Measurements from ENCODE around the gene GPR39.
"Not testable (repeated sequence)": the region's sequence is repeated elsewhere in the genome, so short reads cannot be mapped to it uniquely, and the experiment has no call there.

The GPR39 gene

GRCh38 chr2:132416723-132417395 is at the start of gene GPR39:
Gene GPR39, plus strand, starts transcription at chr2:132416805.
- no peak for DNase-seq (ENCODE audit: low read depth in 4 of 4, low spot score in 1 of 4)

- no peak for DNase-seq (ENCODE audit: low read depth in 4 of 4, low spot score in 1 of 4)
Observed at GRCh38 chr2:132368191-132368590, 48.4 kb upstream of the GPR39 start.

GRCh38 chr2:132372276-132372675 is 44.3 kb upstream of the GPR39 start:
- DNase-seq (ENCODE audit: low read depth in 4 of 4, low spot score in 1 of 4), result no peak

- DNase-seq (ENCODE audit: low read depth in 4 of 4, low spot score in 1 of 4), result no peak
Observed at GRCh38 chr2:132373391-132374135, 43.0 kb upstream of the GPR39 start.

- DNase-seq (ENCODE audit: low read depth in 4 of 4, low spot score in 1 of 4), result no peak
Observed at GRCh38 chr2:132374151-132374550, 42.5 kb upstream of the GPR39 start.

- no peak for DNase-seq (ENCODE audit: low read depth in 4 of 4, low spot score in 1 of 4)
Observed at GRCh38 chr2:132374551-132374950, 42.1 kb upstream of the GPR39 start.

GRCh38 chr2:132374961-132375360 is 41.6 kb upstream of the GPR39 start:
- DNase-seq (ENCODE audit: low read depth in 4 of 4, low spot score in 1 of 4), result no peak

GRCh38 chr2:132381376-132381775 is 35.2 kb upstream of the GPR39 start:
- no peak for DNase-seq (ENCODE audit: low read depth in 4 of 4, low spot score in 1 of 4)

GRCh38 chr2:132383956-132384355 is 32.6 kb upstream of the GPR39 start:
- no peak for DNase-seq (ENCODE audit: low read depth in 4 of 4, low spot score in 1 of 4)

GRCh38 chr2:132384491-132385151 is 32.0 kb upstream of the GPR39 start:
- no peak for DNase-seq (ENCODE audit: low read depth in 4 of 4, low spot score in 1 of 4)

GRCh38 chr2:132387126-132387525 is 29.5 kb upstream of the GPR39 start:
- DNase-seq (ENCODE audit: low read depth in 4 of 4, low spot score in 1 of 4), result no peak

- DNase-seq (ENCODE audit: low read depth in 4 of 4, low spot score in 1 of 4), result no peak
Observed at GRCh38 chr2:132390076-132390475, 26.5 kb upstream of the GPR39 start.

GRCh38 chr2:132391378-132391777 is 25.2 kb upstream of the GPR39 start:
- DNase-seq (ENCODE audit: low read depth in 4 of 4, low spot score in 1 of 4), result no peak

- no peak for DNase-seq (ENCODE audit: low read depth in 4 of 4, low spot score in 1 of 4)
Observed at GRCh38 chr2:132392221-132392620, 24.4 kb upstream of the GPR39 start.

GRCh38 chr2:132392879-132393278 is 23.7 kb upstream of the GPR39 start:
- DNase-seq (ENCODE audit: low read depth in 4 of 4, low spot score in 1 of 4), result no peak

- DNase-seq (ENCODE audit: low read depth in 4 of 4, low spot score in 1 of 4), result not testable (repeated sequence)
Observed at GRCh38 chr2:132397042-132397441, 19.6 kb upstream of the GPR39 start.

- DNase-seq (ENCODE audit: low read depth in 4 of 4, low spot score in 1 of 4), result no peak
Observed at GRCh38 chr2:132400169-132400900, 16.3 kb upstream of the GPR39 start.

GRCh38 chr2:132400901-132401240 is 15.7 kb upstream of the GPR39 start:
- DNase-seq (ENCODE audit: low read depth in 4 of 4, low spot score in 1 of 4), result no peak

GRCh38 chr2:132401326-132401725 is 15.3 kb upstream of the GPR39 start:
- DNase-seq (ENCODE audit: low read depth in 4 of 4, low spot score in 1 of 4), result no peak

GRCh38 chr2:132403146-132403545 is 13.5 kb upstream of the GPR39 start:
- no peak for DNase-seq (ENCODE audit: low read depth in 4 of 4, low spot score in 1 of 4)

GRCh38 chr2:132404056-132404455 is 12.5 kb upstream of the GPR39 start:
- DNase-seq (ENCODE audit: low read depth in 4 of 4, low spot score in 1 of 4), result no peak

GRCh38 chr2:132407784-132408183 is 8.8 kb upstream of the GPR39 start:
- DNase-seq (ENCODE audit: low read depth in 4 of 4, low spot score in 1 of 4), result no peak

Measured in stimulated activated CD4-positive, alpha-beta T cell treated with anti-CD3 and anti-CD28 coated beads, Interleukin-1b, Interleukin-23, amount 100 ng/mL, for 24 hours (primary cell).